ENCODE results near the gene JARID2.

- TF ChIP-seq POLR2A (IDR thresholded peaks at IDR 0.05) = no peak
- TF ChIP-seq, protein P1, sequence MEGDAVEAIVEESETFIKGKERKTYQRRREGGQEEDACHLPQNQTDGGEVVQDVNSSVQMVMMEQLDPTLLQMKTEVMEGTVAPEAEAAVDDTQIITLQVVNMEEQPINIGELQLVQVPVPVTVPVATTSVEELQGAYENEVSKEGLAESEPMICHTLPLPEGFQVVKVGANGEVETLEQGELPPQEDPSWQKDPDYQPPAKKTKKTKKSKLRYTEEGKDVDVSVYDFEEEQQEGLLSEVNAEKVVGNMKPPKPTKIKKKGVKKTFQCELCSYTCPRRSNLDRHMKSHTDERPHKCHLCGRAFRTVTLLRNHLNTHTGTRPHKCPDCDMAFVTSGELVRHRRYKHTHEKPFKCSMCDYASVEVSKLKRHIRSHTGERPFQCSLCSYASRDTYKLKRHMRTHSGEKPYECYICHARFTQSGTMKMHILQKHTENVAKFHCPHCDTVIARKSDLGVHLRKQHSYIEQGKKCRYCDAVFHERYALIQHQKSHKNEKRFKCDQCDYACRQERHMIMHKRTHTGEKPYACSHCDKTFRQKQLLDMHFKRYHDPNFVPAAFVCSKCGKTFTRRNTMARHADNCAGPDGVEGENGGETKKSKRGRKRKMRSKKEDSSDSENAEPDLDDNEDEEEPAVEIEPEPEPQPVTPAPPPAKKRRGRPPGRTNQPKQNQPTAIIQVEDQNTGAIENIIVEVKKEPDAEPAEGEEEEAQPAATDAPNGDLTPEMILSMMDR (IDR thresholded peaks at IDR 0.05) = no peak
Observed at GRCh38 chr6:15382712-15383111, 136.8 kb downstream of the JARID2 start.

Data from thyroid gland (tissue), 4 donors.